NK-92 treated with Interleukin-12 subunit alpha and Interleukin-12 subunit beta, amount 100 ng/mL, for 24 hours (cell line): ENCODE measurements around the gene TGIF1.
"Not testable (repeated sequence)": the region's sequence is repeated elsewhere in the genome, so short reads cannot be mapped to it uniquely, and the experiment has no call there.

Source experiments
- DNase-seq: peaks from one replicate; lab custom pipeline; 2025; lab: John Stamatoyannopoulos, UW

Gene TGIF1

DNA sequence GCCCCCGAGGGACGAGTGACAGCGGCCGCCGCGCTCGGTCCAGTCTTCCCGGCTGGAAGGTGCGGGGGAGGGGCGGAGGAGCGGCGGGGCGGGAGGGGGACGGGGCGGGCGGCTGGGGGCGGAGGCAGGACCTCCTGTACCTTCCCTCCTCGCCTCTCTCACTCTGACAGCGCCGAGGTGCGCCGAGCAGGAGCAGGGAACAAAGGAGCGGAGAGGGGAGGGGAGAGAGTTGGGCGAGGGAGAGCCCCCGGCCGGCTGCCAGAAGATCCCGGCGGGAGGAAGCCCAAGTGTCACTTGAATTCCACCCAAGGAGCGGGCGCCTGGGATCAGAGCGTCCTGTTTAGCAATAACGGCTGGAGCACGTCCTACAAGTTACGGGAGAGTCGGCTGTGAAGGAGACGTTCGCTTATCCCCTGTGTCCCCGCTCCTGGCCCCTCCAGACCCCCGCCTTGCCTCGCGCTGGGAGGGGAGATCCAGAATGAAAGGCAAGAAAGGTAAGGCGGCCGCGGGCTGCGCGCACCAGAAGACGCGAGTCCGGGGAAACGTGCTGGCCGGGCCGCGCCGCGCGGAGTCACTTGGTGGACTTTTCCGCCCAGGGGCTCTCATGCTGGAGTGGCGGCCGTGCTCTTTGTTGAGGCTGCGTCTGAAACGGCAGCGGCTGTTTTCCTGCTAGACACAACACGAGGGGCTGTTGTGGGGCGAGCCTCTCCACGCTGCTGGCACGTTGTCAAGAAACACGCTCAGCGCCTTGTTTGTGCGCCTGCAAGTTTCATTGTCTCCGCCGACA lies at the start of gene TGIF1:
Gene TGIF1, plus strand, starts transcription at position 161 of the 787 bp plus-strand sequence. Its CDS starts 318 bp downstream, at position 479.
- DNase-seq = peak; percentile 54

GRCh38 chr18:3400567-3401296 lies 49.2 kb upstream of the TGIF1 start:
- no peak for DNase-seq

- DNase-seq = no peak
These were observed 48.0 kb upstream of the TGIF1 start for GRCh38 chr18:3401669-3402620.

- DNase-seq = no peak
These were observed 47.0 kb upstream of the TGIF1 start for GRCh38 chr18:3402982-3403451.

- no peak for DNase-seq
These were observed 44.3 kb upstream of the TGIF1 start for GRCh38 chr18:3405713-3406112.

DNA sequence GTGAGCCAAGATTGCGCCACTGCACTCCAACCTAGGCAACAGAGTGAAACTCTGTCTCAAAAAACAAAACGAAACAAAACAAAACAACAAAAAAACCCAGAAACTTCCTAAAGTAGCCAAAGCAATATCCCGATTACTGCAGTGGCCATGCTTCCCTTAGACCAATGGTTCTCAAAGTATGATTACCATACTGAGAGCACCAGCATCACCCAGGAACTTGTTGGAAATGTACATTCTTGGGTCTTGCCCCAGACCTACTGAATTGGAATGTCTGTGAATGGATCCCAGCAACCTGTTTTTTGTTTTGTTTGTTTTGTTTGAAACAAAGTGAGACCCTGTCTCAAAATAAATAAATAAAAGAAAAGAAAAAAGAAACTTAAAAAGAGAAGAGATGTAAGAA lies 41.9 kb upstream of the TGIF1 start:
- DNase-seq = no peak

GRCh38 chr18:3409811-3410210 lies 40.2 kb upstream of the TGIF1 start:
- no peak for DNase-seq

GRCh38 chr18:3410273-3410672 lies 39.7 kb upstream of the TGIF1 start:
- no peak for DNase-seq

DNA sequence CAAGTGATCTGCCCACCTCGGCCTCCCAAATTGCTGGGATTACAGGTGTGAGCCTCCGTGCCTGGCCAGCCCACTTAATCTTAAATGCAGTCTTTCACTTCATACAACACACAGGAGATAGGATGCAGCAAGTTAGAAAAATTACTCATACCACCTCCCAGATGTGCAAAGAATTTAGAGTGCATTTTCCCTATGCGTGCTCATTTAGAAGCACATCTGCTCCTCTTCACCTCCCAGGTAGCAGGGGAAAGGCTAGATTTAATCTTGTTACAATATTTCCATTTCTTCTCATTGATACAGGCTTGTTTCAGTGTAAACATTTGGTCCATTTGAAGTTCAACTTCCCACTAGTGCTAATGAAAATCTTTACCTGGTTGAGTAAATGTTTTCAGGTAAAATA lies 39.1 kb upstream of the TGIF1 start:
- DNase-seq = not testable (repeated sequence)

GRCh38 chr18:3411327-3411726 lies 38.6 kb upstream of the TGIF1 start:
- no peak for DNase-seq

- DNase-seq = no peak
These were observed 38.1 kb upstream of the TGIF1 start for GRCh38 chr18:3411854-3412268.

DNA sequence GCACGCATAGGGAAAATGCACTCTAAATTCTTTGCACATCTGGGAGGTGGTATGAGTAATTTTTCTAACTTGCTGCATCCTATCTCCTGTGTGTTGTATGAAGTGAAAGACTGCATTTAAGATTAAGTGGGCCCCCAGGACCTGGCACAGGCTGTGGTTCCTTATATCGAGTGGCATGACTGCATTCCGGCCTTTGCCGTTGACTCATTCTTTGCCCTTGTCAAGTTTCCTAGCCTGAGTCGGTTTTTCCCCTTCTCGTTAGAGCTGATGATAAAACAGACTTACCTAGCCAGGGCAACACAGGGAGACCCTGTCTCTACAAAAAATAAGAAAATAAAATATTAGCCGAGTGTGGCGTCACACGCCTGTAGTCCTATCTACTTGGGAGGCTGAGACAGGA lies 37.4 kb upstream of the TGIF1 start:
- DNase-seq = not testable (repeated sequence)

- no peak for DNase-seq
These were observed 34.9 kb upstream of the TGIF1 start for GRCh38 chr18:3415110-3415509.

DNA sequence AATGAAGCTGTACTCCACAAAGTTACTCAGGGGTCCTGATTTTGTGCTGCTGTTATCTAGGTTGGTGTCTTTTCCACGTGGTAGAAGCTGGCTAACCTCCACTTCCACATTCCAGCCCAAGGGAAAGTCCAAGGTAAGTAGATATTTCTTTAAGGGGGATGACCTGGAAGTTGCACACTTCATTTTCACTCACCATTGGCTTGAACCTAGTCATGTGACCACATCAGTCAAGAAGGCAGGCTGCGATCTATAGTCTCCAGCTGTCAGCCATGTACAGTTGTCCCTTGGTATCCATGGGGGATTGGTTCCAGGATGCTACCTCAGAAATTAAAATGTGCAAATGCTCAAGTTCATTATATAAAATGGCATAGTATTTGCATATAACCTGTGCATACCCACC lies 31.9 kb upstream of the TGIF1 start:
- DNase-seq = no peak

DNA sequence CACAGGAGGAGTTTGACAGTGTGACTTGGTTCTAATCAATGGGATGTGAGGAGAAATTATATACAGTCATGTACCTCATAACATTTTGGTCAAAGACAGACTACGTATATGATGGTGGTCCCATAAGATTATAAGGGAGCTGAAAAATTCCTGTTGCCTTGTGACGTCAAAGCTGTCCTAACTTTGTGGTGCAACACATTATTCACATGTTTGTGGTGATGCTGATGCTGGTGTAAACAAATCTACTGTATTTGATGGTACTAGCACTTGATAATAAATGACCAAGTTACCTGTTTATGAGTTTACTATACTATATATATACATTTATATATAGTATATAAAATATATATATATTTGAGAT lies 29.1 kb upstream of the TGIF1 start:
- no peak for DNase-seq

DNA sequence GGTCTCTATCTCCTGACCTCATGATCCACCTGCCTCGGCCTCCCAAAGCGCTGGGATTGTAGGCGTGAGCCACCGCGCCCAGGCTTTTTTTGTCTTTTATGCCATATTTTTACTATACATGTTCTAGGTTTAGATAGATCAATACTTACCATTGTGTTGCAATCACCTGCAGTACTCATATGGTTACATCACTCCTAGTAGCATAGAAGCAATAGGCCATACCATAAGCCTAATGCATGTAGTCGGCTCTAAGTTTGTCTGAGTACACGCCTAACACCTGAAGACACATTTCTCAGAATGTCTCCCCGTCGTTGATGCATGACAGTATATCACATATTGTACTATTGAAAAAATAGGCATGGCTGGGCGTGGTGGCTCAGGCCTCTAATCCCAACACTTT lies 27.1 kb upstream of the TGIF1 start:
- DNase-seq = no peak

DNA sequence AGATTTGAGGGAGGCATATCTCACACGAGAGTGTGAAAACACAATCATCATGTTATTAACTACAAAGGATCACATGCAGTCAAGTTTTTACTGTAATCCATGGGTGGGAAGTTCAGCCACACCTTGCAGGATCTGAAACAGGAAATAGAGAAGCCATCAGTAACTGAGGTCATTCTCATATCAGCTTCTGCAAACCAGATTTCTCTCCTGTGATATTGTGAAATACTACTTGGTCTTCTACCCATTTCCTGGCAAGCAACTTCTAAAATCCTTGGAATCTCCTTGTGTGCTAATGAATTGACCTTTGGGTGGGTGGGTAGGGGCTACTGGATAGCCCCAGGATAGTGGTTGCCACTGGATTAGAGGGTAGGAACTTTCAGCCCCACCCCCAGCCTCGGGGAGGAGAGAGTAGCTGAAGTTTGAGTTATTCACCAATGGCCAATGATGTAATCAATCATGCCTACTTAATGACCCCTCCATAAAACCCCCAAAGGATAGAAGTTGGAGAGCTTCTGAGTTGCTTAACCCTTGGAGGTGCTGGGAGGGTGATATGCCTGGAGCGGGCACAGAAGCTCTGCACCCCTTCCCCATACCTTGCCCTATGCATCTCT lies 25.6 kb upstream of the TGIF1 start:
- DNase-seq = no peak

DNA sequence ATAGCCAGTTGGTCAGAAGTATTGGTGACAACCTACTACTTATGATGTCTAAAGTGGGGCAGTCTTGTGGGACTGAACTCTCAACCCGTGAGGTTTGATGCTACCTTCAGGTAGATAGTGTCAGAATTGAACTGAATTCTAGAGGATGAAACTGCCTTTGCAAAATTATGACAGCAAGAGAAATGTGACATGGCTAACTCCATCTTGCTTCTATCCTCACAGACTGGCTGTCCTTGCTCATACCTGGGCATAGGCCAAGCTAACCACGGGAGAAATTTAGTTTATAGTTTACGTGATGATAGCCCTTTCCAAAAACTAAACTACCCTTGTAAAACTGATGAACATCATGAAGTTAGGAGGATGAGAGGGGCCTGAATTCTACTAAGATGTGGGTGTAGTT lies 24.9 kb upstream of the TGIF1 start:
- no peak for DNase-seq

GRCh38 chr18:3425446-3425845 lies 24.5 kb upstream of the TGIF1 start:
- DNase-seq = no peak

GRCh38 chr18:3426074-3426473 lies 23.9 kb upstream of the TGIF1 start:
- no peak for DNase-seq

- DNase-seq = no peak
These were observed 22.0 kb upstream of the TGIF1 start for GRCh38 chr18:3427944-3428343.

DNA sequence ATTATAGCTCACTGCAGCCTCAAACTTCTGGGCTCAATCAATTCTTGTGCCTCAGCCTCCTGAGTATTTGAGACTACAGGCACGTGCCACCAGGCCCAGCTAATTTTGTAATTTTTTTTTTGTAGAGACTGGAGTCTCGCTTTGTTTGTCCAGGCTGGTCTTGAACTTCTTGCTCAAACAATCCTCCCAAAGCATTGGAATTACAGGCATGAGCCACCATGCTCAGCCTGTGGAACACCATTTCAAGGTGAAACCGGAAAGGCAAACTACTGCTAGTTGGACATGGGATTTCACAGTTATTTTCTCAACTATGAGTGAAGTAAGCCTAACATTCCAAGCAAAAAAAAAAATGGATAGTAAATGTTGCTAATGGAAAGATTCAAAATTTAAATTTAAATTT lies 20.9 kb upstream of the TGIF1 start:
- DNase-seq = no peak
